22Rv1 (cell line): ENCODE data around the gene ALDH1A3.

ENCODE experiments used
- ZFX ChIP-seq: fragments of 450-650 bp; IDR thresholded peaks from 2 replicates; pipeline ENCODE4 v1.6.1; 2017; ENCODE audit warnings: antibody characterized with exemption, borderline replicate concordance
- TF ChIP-seq, protein P1 (sequence below): fragments of 450-650 bp; IDR thresholded peaks from 2 replicates; pipeline ENCODE4 v1.5.1; 2017; ENCODE audit warnings: mild to moderate bottlenecking

GRCh38 chr15:100908466-100908865, 28.8 kb downstream of the ALDH1A3 start:
- TF ChIP-seq, protein P1, sequence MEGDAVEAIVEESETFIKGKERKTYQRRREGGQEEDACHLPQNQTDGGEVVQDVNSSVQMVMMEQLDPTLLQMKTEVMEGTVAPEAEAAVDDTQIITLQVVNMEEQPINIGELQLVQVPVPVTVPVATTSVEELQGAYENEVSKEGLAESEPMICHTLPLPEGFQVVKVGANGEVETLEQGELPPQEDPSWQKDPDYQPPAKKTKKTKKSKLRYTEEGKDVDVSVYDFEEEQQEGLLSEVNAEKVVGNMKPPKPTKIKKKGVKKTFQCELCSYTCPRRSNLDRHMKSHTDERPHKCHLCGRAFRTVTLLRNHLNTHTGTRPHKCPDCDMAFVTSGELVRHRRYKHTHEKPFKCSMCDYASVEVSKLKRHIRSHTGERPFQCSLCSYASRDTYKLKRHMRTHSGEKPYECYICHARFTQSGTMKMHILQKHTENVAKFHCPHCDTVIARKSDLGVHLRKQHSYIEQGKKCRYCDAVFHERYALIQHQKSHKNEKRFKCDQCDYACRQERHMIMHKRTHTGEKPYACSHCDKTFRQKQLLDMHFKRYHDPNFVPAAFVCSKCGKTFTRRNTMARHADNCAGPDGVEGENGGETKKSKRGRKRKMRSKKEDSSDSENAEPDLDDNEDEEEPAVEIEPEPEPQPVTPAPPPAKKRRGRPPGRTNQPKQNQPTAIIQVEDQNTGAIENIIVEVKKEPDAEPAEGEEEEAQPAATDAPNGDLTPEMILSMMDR, result no peak
- TF ChIP-seq ZFX, result no peak
